GM15510 (cell line): ENCODE results near the gene SEPTIN3.

Experiments
- POLR2A ChIP-seq: IDR thresholded peaks from 3 replicates; pipeline ENCODE4 v1.6.1; 2011; ENCODE audit warnings: borderline replicate concordance; ENCODE audit not compliant: insufficient read length; ENCODE audit errors: extremely low read depth

SEPTIN3 gene

GRCh38 chr22:42018224-42018623 is 49.0 kb downstream of the SEPTIN3 start:
- TF ChIP-seq POLR2A = no peak
